Measurements from ENCODE around the gene TNMD. TPM values are rescaled to one million over a fixed set of nuclear protein-coding genes. Genes with fewer than 3 reads are reported as not detected.

Gene TNMD
- total and polyA plus RNA-seq, 2 of the 8 experiments (the other 6 are each of a cell fraction or from before 2014, with no cell fraction given) = 1.4 to 2.1 TPM

GRCh38 chrX:100642290-100642689, 57.6 kb downstream of the TNMD start (continued):
- no peak for TF ChIP-seq KDM1A (IDR thresholded peaks at IDR 0.05; ENCODE audit: borderline replicate concordance, low read length)
- TF ChIP-seq CBX8 (IDR thresholded peaks at IDR 0.05; ENCODE audit: borderline replicate concordance, low read depth, low read length) = no peak
- no peak for TF ChIP-seq EP300 (IDR thresholded peaks at IDR 0.05; ENCODE audit: borderline replicate concordance in 1 of 2, low read depth in 2 of 2, low read length in 2 of 2)
- no peak for TF ChIP-seq KDM5A (IDR thresholded peaks at IDR 0.05; ENCODE audit: low read length)
- no peak for TF ChIP-seq CBX5 (IDR thresholded peaks at IDR 0.05; ENCODE audit: low read depth, low read length)
- TF ChIP-seq PHF8 (conservative IDR thresholded peaks at IDR 0.05; ENCODE audit: low read depth, low read length) = no peak
- no peak for TF ChIP-seq SAP30 (IDR thresholded peaks at IDR 0.05; ENCODE audit: insufficient read depth, insufficient replicate concordance, low read length)
- TF ChIP-seq RAD21 (IDR thresholded peaks at IDR 0.05 in 1 of 2, conservative IDR thresholded peaks at IDR 0.05 in 1 of 2; ENCODE audit: low read depth in 2 of 2, low read length in 2 of 2) = no peak

Measured in H1 (cell line).